Endothelial cell of umbilical vein (primary cell): Measurements from ENCODE around the gene PRXL2A. TPM values are rescaled to one million over a fixed set of nuclear protein-coding genes. Genes with fewer than 3 reads are reported as not detected.

Experiments
- BruUV-seq: library from RNA; stranded (reverse); fragments of 400-500 nt; replicated peaks from 2 replicates; lab custom pipeline; 2021; lab: Mats Ljungman, UMichigan
- CTCF ChIA-PET: fragments of 300-600, 350-600 bp; sonication (Branson Sonifier 250); formaldehyde crosslinking; loops from one replicate; lab custom pipeline; 2021; ENCODE audit warnings: antibody characterized with exemption, inconsistent platforms; lab: Charles Lee
- POLR2A ChIA-PET: fragments of 300-600, 350-600 bp; sonication (Branson Sonifier 250); formaldehyde crosslinking; loops from one replicate; lab custom pipeline; 2021; ENCODE audit warnings: antibody characterized with exemption, inconsistent platforms; lab: Charles Lee
- DNase-seq: peaks from one replicate; pipeline ENCODE4 v3.0.0-alpha.2; 2011; ENCODE audit warnings: low read depth, low spot score
- FAIRE-seq: peaks from 2 replicates; lab custom pipeline; 2011; peaks lifted over from hg19 to GRCh38; lab: Jason Lieb, UNC
- H2AFZ ChIP-seq: 2 replicates; pipeline ENCODE4 v1.6.0; 2012; ENCODE audit warnings: low read depth, low read length, control low read depth, inconsistent platforms
- H3K27ac ChIP-seq: 2 replicates; pipeline ENCODE4 v1.5.1; 2011; ENCODE audit warnings: low read depth, mild to moderate bottlenecking, control low read depth, low read length, moderate library complexity; ENCODE audit not compliant: insufficient read depth
- H3K27me3 ChIP-seq, 2 experiments: 2 replicates each; pipeline versions ENCODE4 v1.6.0 to v1.6.1; 2011; ENCODE audit warnings: low read length in 2 of 2, mixed read lengths in 1 of 2; ENCODE audit not compliant: control insufficient read depth in 2 of 2, insufficient read depth in 2 of 2
- H3K36me3 ChIP-seq, 2 experiments: 2 replicates in 1 of 2; 3 replicates in 1 of 2; pipeline ENCODE4 v1.5.1; 2011; ENCODE audit warnings: low read length in 2 of 2, mild to moderate bottlenecking in 1 of 2, moderate library complexity in 1 of 2; ENCODE audit not compliant: control insufficient read depth in 2 of 2, insufficient read depth in 2 of 2; ENCODE audit errors: extremely low read depth in 1 of 2
- H3K4me1 ChIP-seq: 3 replicates; pipeline ENCODE4 v1.5.1; 2011; ENCODE audit warnings: mild to moderate bottlenecking, low read length; ENCODE audit not compliant: control insufficient read depth, insufficient read depth; ENCODE audit errors: extremely low read depth
- H3K4me2 ChIP-seq: 2 replicates; pipeline ENCODE4 v1.6.1; 2011; ENCODE audit warnings: low read length, control low read depth, mixed read lengths; ENCODE audit not compliant: insufficient read depth
- H3K4me3 ChIP-seq, 3 experiments: fragments of 200-600 bp in 1 of 3; sonication (generic), shearing (Covaris generic) in 1 of 3; replicated peaks in 1 of 3; 2 replicates each; pipeline ENCODE4 v1.5.1; 2011 to 2016; ENCODE audit warnings: control low read depth in 3 of 3, low read length in 3 of 3, mild to moderate bottlenecking in 2 of 3, inconsistent platforms in 1 of 3, low read depth in 1 of 3, moderate library complexity in 1 of 3; ENCODE audit not compliant: insufficient read depth in 1 of 3
- H3K79me2 ChIP-seq: 2 replicates; pipeline ENCODE4 v1.6.0; 2012; ENCODE audit warnings: low read length, inconsistent platforms; ENCODE audit not compliant: control insufficient read depth, insufficient read depth
- H3K9ac ChIP-seq: replicated peaks from 2 replicates; pipeline ENCODE3; 2011; ENCODE audit warnings: low read length, control low read depth; ENCODE audit not compliant: insufficient read depth; ENCODE audit errors: extremely low read depth
- H3K9me1 ChIP-seq: replicated peaks from 3 replicates; pipeline ENCODE4 v1.6.0; 2011; ENCODE audit warnings: mild to moderate bottlenecking, low read length; ENCODE audit not compliant: control insufficient read depth, insufficient read depth; ENCODE audit errors: extremely low read depth
- H3K9me3 ChIP-seq: replicated peaks from 2 replicates; pipeline ENCODE4 v1.5.1; 2012; ENCODE audit warnings: low read length, inconsistent platforms; ENCODE audit not compliant: control insufficient read depth, insufficient read depth
- H4K20me1 ChIP-seq: replicated peaks from 2 replicates; pipeline ENCODE3; 2011; ENCODE audit warnings: mild to moderate bottlenecking, low read length; ENCODE audit not compliant: control insufficient read depth, insufficient read depth; ENCODE audit errors: extremely low read depth
- EZH2 ChIP-seq: IDR thresholded peaks from 2 replicates; pipeline ENCODE4 v1.6.1; 2012; ENCODE audit warnings: borderline replicate concordance, low read depth, mild to moderate bottlenecking, moderate library complexity, low read length, inconsistent platforms; ENCODE audit not compliant: severe bottlenecking
- GATA2 ChIP-seq: IDR thresholded peaks from 2 replicates; pipeline ENCODE4 v1.7.0; 2011; ENCODE audit warnings: low read depth, mild to moderate bottlenecking, moderate library complexity, mixed read lengths, low read length; ENCODE audit not compliant: insufficient read length, insufficient read depth
- JUN ChIP-seq: IDR thresholded peaks from 2 replicates; pipeline ENCODE4 v1.6.1; 2011; ENCODE audit warnings: borderline replicate concordance, low read depth; ENCODE audit not compliant: insufficient read length, insufficient read depth
- MYC ChIP-seq: IDR thresholded peaks from one replicate; pipeline ENCODE4 v1.6.1; 2011; ENCODE audit warnings: mild to moderate bottlenecking, low read depth, low read length
- POLR2A ChIP-seq: IDR thresholded peaks from 2 replicates; pipeline ENCODE4 v1.6.1; 2012; ENCODE audit warnings: low read depth, mild to moderate bottlenecking, control low read depth, low read length
- POLR2AphosphoS5 ChIP-seq: IDR thresholded peaks from 2 replicates; pipeline ENCODE4 v1.6.1; 2012; ENCODE audit warnings: low read depth, mild to moderate bottlenecking, control low read depth, low read length, moderate library complexity; ENCODE audit not compliant: insufficient read depth
- dilution Hi-C: fragments of 300-500 bp; cut with MboI; formaldehyde crosslinking; loops from one replicate; pipeline ENCODE4 v1.15.0; 2019; ENCODE audit warnings: low sequenced_read_pairs; ENCODE audit not compliant: extremely low pct_ligation_motif_present
- intact Hi-C: fragments of 100-400 bp; cut with micrococcal nuclease; formaldehyde crosslinking; loops from one replicate; pipeline ENCODE4 v1.10.0; 2022
- polyA plus RNA-seq, 4 experiments: library from polyadenylated mRNA; depleted of rRNA in 3 of 4; stranded (reverse) in 3 of 4; unstranded in 1 of 4; fragments of >200 nt; gene quantifications; 2 replicates each; pipeline versions ENCODE4 v1.2.1 to v1.2.3, GENCODE V29; 2011 to 2012; ENCODE audit warnings: missing spikeins in 1 of 4
- total RNA-seq: library from RNA; stranded (reverse); gene quantifications from 2 replicates; pipeline ENCODE4 v1.2.3, GENCODE V29; 2021
- TF ChIP-seq, protein P1 (sequence below), 2 donors: IDR thresholded peaks; 1 replicate in 1 of 2; 2 replicates in 1 of 2; pipeline ENCODE4 v1.5.1; 2011; ENCODE audit warnings: low read length in 2 of 2, mild to moderate bottlenecking in 2 of 2, moderate library complexity in 2 of 2, control low read depth in 1 of 2, inconsistent platforms in 1 of 2, low read depth in 1 of 2; ENCODE audit not compliant: insufficient read depth in 1 of 2; ENCODE audit errors: extremely low read depth in 1 of 2

The PRXL2A gene
- total and polyA plus RNA-seq, 2 donors (not counting 3 experiments of a cell fraction or from before 2014, with no cell fraction given) = 113 to 321 TPM

DNA sequence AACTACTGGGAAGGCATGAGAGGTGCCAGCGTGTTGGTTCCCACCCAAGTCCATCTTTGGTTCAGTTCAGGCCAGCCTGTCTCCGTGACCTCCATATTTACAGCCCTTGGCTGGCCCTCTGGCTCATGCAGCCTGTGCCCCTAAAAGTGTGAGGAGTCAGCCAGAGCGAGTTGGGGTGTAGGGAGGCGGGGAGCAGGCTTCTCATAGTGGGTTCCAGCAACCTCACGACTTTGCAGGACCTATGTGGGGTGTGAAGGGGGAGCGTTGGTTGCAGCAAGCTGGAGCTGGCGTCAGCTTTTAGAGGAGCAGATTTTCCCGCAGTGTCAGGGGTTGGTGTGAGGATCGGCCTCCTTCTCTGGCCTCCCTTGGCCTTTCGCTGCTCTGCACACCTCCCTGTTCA lies 55.5 kb downstream of the PRXL2A start:
- TF ChIP-seq EZH2 (no peak), POLR2AphosphoS5 (peak; percentile 9)
- DNase-seq (no peak), FAIRE-seq (no peak)
- H3K79me2 ChIP-seq = peaks cover 99% of the 10 kb centered on the region
- no TSS peak for BruUV-seq
- peaks cover 0 to 3% of the 10 kb centered on the region in 2 experiments for H3K36me3 ChIP-seq
- ChIA-PET CTCF (interaction anchor here (0.8 to 37.4 kb wide), 6 partner anchors 9 to 42 kb away, joined by 4 to 1118 read pairs (median 10); no protein-coding TSS in a partner anchor), POLR2A (interaction anchor here (1.4 to 1.6 kb wide), 2 partner anchors 36 to 45 kb away, joined by 5 to 9 read pairs; no protein-coding TSS in a partner anchor)
- H3K4me1 ChIP-seq = peaks cover 97% of the 10 kb centered on the region
- no peak overlapping the region for H3K9ac ChIP-seq
- no peaks in the 10 kb centered on the region for H3K9me1 ChIP-seq
- H3K9me3 ChIP-seq = no peaks in the 10 kb centered on the region
- peaks cover 6% of the 10 kb centered on the region for H4K20me1 ChIP-seq
- peak overlapping the region; percentile 32 for H3K4me2 ChIP-seq
- no peak overlapping the region for H3K4me3 ChIP-seq
- no peaks in the 10 kb centered on the region for H3K27me3 ChIP-seq
- intact Hi-C loops (no loop called here), dilution Hi-C loops (no loop called here)
- no peak overlapping the region for H2AFZ ChIP-seq
- H3K27ac ChIP-seq = peak overlapping the region; percentile 23

DNA sequence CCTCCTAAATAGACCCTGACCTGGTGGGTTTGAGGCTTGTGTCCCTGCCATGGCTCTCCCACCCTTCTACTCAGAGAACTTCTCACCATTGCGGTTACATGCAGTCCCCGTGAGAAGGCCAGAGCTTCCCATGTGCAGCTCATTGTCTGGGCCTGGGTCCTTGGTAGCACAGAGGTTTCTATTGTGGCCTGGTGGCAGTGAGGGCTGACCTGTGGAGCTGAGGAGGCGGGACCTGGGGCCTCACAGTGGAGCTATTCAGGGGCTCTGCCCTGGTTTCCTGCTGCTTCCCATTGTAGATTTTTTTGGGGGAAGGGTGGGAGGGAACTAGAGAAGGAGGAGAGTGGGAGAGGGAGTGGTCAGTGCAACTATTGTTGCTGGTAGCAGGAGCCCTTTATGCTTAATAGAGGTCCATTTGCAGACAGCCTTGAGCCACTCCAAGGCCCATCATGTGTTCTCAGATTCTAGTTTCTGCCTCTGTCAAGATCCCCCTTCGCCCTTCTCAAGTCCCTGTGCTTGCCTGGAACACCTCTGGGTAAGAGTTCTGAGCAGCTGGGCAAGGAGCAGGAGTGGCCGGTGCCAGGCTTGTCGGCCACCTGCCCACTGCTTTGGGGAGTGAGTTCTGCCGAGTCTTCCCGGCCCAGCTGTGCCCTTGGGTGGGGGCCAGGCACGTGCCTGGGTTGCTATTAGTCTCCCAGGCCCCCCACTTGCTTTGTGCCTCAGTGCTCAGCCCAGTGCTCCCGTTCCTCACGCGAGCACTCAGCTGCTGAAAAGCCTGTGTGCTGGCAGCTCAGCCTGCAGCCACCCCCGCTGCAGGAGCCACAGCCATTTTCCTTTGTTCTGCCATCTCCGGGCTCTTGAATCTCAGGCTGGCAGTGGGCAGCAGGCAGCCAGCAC lies 56.5 kb downstream of the PRXL2A start:
- Histone ChIP-seq H3K4me1 (peaks cover 97% of the 10 kb centered on the region), H3K4me3 (peak overlapping the region in 2 of 3 experiments; percentile 13 to 23), H3K9me3 (no peaks in the 10 kb centered on the region), H4K20me1 (peaks cover 6% of the 10 kb centered on the region), H3K36me3 (peaks cover 0 to 4% of the 10 kb centered on the region in 2 experiments), H3K27ac (peak overlapping the region; percentile 79), H3K9me1 (no peaks in the 10 kb centered on the region), H3K4me2 (peak overlapping the region; percentile 32), H3K79me2 (peaks cover 99% of the 10 kb centered on the region), H2AFZ (no peak overlapping the region), H3K27me3 (no peaks in the 10 kb centered on the region), H3K9ac (peak overlapping the region; percentile 41)
- FAIRE-seq (peak; percentile 88), DNase-seq (peak; percentile 78)
- POLR2A ChIA-PET = interaction anchor here (0.6 to 1.4 kb wide), 3 partner anchors 9 to 1403 kb away, joined by 3 to 9 read pairs (median 4); no protein-coding TSS in a partner anchor
- CTCF ChIA-PET = interaction anchor here (0.8 to 37.4 kb wide), 6 partner anchors 8 to 41 kb away, joined by 4 to 1118 read pairs (median 6); no protein-coding TSS in a partner anchor
- no TSS peak for BruUV-seq
- dilution Hi-C loops (no loop called here), intact Hi-C loops (no loop called here)
- TF ChIP-seq EZH2 = no peak
- peak; percentile 37 for TF ChIP-seq POLR2A
- no peak for TF ChIP-seq POLR2AphosphoS5
- TF ChIP-seq JUN = no peak
- no peak for TF ChIP-seq MYC
- no peak for TF ChIP-seq GATA2
- TF ChIP-seq, protein P1, sequence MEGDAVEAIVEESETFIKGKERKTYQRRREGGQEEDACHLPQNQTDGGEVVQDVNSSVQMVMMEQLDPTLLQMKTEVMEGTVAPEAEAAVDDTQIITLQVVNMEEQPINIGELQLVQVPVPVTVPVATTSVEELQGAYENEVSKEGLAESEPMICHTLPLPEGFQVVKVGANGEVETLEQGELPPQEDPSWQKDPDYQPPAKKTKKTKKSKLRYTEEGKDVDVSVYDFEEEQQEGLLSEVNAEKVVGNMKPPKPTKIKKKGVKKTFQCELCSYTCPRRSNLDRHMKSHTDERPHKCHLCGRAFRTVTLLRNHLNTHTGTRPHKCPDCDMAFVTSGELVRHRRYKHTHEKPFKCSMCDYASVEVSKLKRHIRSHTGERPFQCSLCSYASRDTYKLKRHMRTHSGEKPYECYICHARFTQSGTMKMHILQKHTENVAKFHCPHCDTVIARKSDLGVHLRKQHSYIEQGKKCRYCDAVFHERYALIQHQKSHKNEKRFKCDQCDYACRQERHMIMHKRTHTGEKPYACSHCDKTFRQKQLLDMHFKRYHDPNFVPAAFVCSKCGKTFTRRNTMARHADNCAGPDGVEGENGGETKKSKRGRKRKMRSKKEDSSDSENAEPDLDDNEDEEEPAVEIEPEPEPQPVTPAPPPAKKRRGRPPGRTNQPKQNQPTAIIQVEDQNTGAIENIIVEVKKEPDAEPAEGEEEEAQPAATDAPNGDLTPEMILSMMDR (IDR thresholded peaks at IDR 0.05; ENCODE audit: extremely low read depth in 1 of 2, insufficient read depth in 1 of 2, low read depth in 1 of 2, low read length in 2 of 2) = no peak
